Ishikawa (cell line): ENCODE measurements around the gene IFIH1.

Source experiments
- CEBPB ChIP-seq: IDR thresholded peaks from 2 replicates; pipeline ENCODE4 v1.6.1; 2012
- CREB1 ChIP-seq: IDR thresholded peaks from 2 replicates; pipeline ENCODE4 v1.6.1; 2012; ENCODE audit warnings: low read depth
- EGR1 ChIP-seq: IDR thresholded peaks from 2 replicates; pipeline ENCODE4 v1.6.1; 2012
- EP300 ChIP-seq: IDR thresholded peaks from 2 replicates; pipeline ENCODE4 v1.6.1; 2012; ENCODE audit warnings: borderline replicate concordance
- FOXM1 ChIP-seq: IDR thresholded peaks from 2 replicates; pipeline ENCODE4 v1.6.1; 2012; ENCODE audit warnings: low read depth, borderline replicate concordance
- NFIC ChIP-seq: IDR thresholded peaks from 2 replicates; pipeline ENCODE4 v1.6.1; 2012
- RAD21 ChIP-seq: IDR thresholded peaks from 2 replicates; pipeline ENCODE4 v1.6.1; 2012; ENCODE audit warnings: low read depth
- TAF1 ChIP-seq: IDR thresholded peaks from 2 replicates; pipeline ENCODE4 v1.6.1; 2012; ENCODE audit warnings: low read depth, mild to moderate bottlenecking
- TCF12 ChIP-seq: IDR thresholded peaks from 2 replicates; pipeline ENCODE4 v1.6.1; 2012; ENCODE audit warnings: low read depth
- TEAD4 ChIP-seq: IDR thresholded peaks from 2 replicates; pipeline ENCODE4 v1.6.1; 2012
- YY1 ChIP-seq: IDR thresholded peaks from 2 replicates; pipeline ENCODE4 v1.6.1; 2012; ENCODE audit warnings: low read depth
- ZBTB7A ChIP-seq: IDR thresholded peaks from 2 replicates; pipeline ENCODE4 v1.6.1; 2012; ENCODE audit warnings: low read depth
- TF ChIP-seq, protein P1 (sequence below): IDR thresholded peaks from 2 replicates; pipeline ENCODE4 v1.6.1; 2012
- TF ChIP-seq, protein P2 (sequence below): IDR thresholded peaks from 2 replicates; pipeline ENCODE4 v1.6.1; 2012
- TF ChIP-seq, protein P3 (sequence below): IDR thresholded peaks from 2 replicates; pipeline ENCODE4 v1.6.1; 2012; ENCODE audit warnings: low read depth, mild to moderate bottlenecking

Gene IFIH1

DNA sequence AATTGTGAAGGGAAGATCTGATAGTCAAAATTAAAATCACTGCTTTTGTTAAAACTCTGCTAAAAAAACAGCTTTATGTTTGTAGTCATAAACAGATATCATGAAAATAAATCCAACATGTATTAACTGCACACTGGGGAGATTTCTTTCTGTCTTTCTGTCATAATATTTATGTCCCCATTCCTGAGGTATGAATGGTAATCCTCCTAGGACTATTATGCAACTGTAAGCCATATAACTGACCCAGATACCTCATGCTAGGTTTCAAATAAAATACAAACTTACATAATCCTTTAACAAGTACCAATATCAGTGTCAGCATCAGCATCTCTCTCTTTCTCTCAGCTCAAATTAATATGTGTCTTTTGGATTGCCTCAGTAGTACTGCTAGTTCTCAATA is 18.2 kb downstream of the IFIH1 start:
- TF ChIP-seq CREB1 (no peak), CEBPB (no peak), EGR1 (no peak), ZBTB7A (no peak), TEAD4 (no peak), TCF12 (no peak), NFIC (no peak), EP300 (no peak), RAD21 (no peak), FOXM1 (no peak), YY1 (no peak), TAF1 (no peak)
- TF ChIP-seq, protein P1, sequence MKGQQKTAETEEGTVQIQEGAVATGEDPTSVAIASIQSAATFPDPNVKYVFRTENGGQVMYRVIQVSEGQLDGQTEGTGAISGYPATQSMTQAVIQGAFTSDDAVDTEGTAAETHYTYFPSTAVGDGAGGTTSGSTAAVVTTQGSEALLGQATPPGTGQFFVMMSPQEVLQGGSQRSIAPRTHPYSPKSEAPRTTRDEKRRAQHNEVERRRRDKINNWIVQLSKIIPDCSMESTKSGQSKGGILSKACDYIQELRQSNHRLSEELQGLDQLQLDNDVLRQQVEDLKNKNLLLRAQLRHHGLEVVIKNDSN: no peak
- TF ChIP-seq, protein P2, sequence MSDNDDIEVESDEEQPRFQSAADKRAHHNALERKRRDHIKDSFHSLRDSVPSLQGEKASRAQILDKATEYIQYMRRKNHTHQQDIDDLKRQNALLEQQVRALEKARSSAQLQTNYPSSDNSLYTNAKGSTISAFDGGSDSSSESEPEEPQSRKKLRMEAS: no peak
- TF ChIP-seq, protein P3, sequence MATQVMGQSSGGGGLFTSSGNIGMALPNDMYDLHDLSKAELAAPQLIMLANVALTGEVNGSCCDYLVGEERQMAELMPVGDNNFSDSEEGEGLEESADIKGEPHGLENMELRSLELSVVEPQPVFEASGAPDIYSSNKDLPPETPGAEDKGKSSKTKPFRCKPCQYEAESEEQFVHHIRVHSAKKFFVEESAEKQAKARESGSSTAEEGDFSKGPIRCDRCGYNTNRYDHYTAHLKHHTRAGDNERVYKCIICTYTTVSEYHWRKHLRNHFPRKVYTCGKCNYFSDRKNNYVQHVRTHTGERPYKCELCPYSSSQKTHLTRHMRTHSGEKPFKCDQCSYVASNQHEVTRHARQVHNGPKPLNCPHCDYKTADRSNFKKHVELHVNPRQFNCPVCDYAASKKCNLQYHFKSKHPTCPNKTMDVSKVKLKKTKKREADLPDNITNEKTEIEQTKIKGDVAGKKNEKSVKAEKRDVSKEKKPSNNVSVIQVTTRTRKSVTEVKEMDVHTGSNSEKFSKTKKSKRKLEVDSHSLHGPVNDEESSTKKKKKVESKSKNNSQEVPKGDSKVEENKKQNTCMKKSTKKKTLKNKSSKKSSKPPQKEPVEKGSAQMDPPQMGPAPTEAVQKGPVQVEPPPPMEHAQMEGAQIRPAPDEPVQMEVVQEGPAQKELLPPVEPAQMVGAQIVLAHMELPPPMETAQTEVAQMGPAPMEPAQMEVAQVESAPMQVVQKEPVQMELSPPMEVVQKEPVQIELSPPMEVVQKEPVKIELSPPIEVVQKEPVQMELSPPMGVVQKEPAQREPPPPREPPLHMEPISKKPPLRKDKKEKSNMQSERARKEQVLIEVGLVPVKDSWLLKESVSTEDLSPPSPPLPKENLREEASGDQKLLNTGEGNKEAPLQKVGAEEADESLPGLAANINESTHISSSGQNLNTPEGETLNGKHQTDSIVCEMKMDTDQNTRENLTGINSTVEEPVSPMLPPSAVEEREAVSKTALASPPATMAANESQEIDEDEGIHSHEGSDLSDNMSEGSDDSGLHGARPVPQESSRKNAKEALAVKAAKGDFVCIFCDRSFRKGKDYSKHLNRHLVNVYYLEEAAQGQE: no peak

DNA sequence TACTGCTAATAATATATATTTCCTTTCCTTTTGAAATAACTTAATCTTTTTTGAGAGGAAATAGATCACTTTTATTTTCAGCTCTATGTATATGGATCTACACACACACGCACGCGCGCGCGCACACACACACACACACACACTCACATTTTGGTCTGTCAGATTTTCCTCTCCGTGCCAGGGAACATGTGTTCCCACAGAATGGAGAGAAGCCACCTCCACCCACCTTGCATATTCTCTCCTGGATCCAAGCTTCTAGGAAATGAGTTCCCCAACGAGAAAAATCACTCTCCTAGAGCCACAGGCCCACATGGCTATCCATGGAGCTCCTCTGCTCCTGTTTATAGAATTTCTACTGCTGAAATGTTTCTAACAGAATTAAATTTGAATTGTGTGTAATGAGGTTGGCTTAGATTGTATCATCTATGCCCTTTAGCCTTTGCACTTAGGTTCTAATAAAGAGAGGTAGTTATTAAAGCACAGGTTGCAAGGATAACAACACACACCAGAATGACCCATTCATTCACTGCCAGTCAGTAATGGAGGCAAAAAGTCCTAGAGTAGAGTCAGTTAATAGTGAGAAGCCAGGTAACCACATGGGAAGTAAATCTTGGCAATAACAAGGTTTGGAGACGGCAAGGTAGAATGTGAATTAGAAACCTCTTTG is 19.7 kb downstream of the IFIH1 start:
- TF ChIP-seq TEAD4 (no peak), CEBPB (no peak), TCF12 (no peak), EGR1 (no peak), CREB1 (no peak), NFIC (no peak), EP300 (no peak), TAF1 (no peak), YY1 (no peak), RAD21 (no peak), FOXM1 (no peak), ZBTB7A (no peak)
- TF ChIP-seq, protein P3: no peak
- TF ChIP-seq, protein P1: no peak
- TF ChIP-seq, protein P2: no peak

DNA sequence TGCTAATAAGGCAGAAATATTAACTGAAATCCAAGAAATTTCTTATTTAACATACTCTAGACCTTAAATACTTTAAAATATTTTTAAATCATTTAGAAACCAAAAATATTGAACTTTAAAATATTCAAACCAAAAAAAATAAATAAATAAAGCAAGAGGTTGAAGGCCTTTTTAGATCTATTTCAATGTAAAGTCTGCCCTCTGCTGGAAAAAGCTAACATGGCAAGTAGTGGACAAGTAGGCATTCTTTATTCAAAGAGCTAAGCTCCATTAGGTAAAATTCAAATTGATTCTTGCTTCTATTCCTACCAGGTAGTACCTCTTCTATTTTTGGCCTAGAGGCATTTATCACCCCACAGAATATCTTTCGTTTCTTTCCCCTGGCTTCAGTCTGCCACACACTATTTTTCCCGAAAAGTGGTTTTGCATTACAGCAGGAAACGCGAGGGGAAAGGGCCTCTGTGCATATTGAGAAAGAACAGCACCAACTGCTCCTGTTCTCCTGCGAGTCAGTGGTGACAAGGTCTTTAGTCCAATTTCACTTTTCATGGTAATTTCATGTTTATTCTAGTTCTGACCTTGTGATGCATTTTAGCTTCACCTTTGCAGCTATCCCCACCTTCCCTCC is 20.4 kb downstream of the IFIH1 start:
- TF ChIP-seq RAD21: peak; percentile 79
- TF ChIP-seq CEBPB: no peak

DNA sequence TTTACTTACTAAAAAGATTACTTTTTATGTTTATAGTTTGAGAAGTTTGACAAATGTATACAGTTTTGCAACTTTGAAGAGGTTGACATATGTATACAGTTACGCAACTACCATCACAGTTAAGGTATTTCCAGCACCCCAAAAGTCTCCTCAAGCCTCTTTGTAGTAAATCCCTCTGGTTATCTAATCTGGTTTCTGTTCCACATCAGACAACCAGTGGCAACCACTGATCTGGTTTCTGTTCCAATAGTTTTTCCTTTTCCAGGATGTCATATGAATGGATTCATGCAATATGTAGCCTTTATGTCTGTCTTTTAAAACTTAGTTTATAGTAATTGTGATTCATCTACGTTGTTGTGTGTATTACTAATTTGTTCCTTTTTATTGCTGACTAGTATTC is 23.5 kb downstream of the IFIH1 start:
- TF ChIP-seq EGR1 (no peak), CEBPB (no peak), TEAD4 (no peak), NFIC (no peak), RAD21 (no peak), TCF12 (no peak), CREB1 (no peak), YY1 (no peak), FOXM1 (no peak), EP300 (no peak), ZBTB7A (no peak), TAF1 (no peak)
- TF ChIP-seq, protein P3: no peak
- TF ChIP-seq, protein P1: no peak
- TF ChIP-seq, protein P2: no peak
